ENCODE measurements around the gene CBR1.

- TF ChIP-seq CTCF (conservative IDR thresholded peaks at IDR 0.05; ENCODE audit: low read depth, low read length): no peak
- no peak for TF ChIP-seq EZH2 (IDR thresholded peaks at IDR 0.05; ENCODE audit: borderline replicate concordance, low read depth, low read length, poor library complexity, severe bottlenecking)
Measured at GRCh38 chr21:36077758-36078157, 7.9 kb downstream of the CBR1 start.

All from A673 (cell line).